PC-3 (cell line): ENCODE measurements around the gene ASPRV1.

Experiments
- EZH2phosphoT487 ChIP-seq: fragments of 300-600 bp; sonication (generic); IDR thresholded peaks from 2 replicates; pipeline ENCODE4 v1.6.1; 2018; ENCODE audit warnings: mild to moderate bottlenecking, antibody characterized with exemption, low read length, borderline replicate concordance
- TF ChIP-seq, protein P1 (sequence below): fragments of 300-600 bp; sonication (generic); conservative IDR thresholded peaks from 2 replicates; pipeline ENCODE4 v1.5.1; 2017; ENCODE audit warnings: antibody characterized with exemption, low read depth, mild to moderate bottlenecking, low read length

DNA sequence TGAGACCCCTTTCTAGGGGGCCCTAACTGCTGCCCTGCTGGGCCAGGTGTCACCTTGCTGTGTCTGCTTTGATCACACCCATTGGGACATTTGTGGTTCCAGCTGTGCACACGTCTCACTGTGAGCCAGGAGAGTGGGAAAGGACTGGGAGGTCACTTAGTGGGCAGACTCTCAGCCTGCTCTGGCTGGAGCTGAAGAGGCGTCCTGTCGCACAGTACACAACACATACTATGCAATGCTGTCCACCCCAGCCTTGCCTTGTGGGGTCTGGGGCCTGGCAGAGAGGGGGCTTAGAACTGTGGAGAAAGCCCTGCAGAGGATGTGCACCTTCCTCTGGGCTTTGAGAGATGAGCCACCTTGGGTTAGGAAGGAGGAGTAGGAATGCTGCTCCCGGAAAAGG, 25.3 kb upstream of the ASPRV1 start:
- TF ChIP-seq, protein P1, sequence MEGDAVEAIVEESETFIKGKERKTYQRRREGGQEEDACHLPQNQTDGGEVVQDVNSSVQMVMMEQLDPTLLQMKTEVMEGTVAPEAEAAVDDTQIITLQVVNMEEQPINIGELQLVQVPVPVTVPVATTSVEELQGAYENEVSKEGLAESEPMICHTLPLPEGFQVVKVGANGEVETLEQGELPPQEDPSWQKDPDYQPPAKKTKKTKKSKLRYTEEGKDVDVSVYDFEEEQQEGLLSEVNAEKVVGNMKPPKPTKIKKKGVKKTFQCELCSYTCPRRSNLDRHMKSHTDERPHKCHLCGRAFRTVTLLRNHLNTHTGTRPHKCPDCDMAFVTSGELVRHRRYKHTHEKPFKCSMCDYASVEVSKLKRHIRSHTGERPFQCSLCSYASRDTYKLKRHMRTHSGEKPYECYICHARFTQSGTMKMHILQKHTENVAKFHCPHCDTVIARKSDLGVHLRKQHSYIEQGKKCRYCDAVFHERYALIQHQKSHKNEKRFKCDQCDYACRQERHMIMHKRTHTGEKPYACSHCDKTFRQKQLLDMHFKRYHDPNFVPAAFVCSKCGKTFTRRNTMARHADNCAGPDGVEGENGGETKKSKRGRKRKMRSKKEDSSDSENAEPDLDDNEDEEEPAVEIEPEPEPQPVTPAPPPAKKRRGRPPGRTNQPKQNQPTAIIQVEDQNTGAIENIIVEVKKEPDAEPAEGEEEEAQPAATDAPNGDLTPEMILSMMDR = no peak
- no peak for TF ChIP-seq EZH2phosphoT487
